NCI-H82 treated with DMSO at 0.1 percent for 48 hours (cell line): ENCODE measurements around the gene NFIA.

ENCODE experiments used
- DNase-seq: peaks from one replicate; lab custom pipeline; 2025; ENCODE audit not compliant: unreplicated experiment; lab: John Stamatoyannopoulos, UW

NFIA gene

DNA sequence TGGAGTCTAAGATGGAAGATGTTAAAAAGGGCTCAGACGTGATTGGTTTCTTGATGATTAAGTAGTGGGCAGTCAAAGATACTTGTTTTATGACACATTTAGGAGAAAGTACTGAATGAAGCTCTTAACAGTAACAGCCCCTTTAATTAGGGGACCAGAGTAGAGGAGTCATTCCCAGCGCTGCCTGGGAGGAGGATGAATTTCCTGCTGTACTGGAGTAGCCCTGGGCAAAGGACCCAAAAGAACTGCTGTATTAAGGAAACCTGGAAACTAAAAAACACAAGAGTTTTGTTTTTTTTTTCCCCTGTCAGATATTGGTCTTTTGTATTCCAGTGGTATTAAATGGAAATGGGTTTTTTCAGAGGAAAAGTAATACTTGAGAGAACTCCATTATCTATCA, 126.5 kb downstream of the NFIA start:
- no peak for DNase-seq

DNA sequence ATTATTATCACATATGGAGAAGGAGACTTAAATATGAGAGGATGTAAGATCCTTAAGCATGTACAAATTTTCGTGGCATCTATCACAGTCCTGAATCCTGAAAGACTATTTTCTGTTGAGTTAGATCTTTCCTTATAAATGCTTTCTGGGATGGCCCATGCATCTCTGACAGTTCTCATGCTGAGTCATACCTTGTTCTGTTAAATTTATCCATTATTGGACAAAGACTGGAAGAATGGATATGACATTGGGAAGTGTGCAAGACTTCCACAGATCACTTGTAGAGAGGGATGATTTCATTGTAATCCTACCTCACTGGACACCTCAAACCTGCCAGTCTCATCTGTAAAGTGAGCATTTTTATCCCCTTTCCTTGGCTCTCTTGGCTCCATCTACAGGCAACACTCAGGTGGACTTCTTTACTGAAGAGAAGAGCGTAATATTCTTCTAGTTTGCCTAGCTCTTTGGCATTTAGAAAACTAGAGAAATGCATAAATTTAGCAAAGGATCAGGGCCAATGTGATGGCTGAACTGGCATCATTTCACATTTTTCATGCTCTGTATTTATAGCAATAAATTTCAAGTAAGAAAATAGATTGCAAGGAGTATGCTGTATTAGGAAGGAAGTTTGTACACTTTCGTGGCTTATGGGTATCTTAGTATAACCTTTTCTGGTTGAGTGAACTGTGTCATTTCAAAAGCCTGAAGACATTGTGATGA, 128.2 kb downstream of the NFIA start:
- no peak for DNase-seq

DNA sequence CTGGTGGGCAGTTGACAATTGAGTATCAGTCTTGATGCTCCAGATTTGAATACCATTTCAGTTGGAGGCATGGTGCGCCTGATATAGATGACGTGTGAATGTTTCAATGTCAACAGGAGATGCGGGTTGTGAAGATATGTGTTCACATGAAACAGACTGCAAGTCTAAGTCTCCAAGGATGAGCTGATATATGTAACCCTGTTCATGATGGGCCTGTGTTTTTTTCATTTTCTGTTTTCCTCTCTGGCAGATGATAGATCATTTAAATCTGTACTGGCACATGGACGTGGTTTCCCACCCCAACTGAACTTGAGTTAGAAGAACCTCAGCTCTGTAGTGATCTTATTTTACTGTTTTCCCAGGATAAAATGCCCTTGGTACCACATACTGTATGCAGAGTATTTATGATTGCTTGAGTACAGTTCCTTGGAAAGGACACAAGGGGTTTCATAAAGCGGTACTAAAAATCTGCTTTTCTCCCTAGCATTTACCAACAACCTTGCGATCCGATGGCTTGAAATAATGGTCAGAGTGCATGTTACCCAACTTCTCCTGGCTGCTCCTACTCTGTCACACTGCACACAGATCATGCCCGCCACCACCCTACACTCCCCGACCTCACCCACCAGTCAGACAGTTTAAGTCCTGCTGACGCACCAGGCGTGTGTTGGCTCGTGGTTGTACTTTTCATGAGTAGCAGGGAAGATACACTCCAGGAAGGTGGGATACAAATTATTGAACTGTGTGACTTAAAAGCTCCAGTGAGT, 131.1 kb downstream of the NFIA start:
- no peak for DNase-seq

DNA sequence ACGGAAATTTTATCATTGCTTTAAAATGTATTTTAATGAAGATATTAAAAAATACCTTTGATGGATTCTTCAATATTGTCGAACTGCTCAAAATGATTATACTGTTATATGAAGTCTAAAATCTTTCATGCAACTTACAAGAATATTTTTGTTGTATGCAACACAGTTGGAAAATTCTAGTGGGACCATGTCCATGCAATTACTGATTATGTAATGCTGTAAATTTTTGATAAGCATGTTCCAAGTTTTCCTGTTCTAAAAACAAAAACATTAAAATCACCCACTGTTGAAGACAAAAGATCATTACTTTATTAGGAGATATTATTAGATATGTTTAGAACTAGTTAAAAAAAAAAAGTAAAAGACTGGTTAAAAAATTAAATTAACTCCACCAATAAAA, 132.8 kb downstream of the NFIA start:
- no peak for DNase-seq

DNA sequence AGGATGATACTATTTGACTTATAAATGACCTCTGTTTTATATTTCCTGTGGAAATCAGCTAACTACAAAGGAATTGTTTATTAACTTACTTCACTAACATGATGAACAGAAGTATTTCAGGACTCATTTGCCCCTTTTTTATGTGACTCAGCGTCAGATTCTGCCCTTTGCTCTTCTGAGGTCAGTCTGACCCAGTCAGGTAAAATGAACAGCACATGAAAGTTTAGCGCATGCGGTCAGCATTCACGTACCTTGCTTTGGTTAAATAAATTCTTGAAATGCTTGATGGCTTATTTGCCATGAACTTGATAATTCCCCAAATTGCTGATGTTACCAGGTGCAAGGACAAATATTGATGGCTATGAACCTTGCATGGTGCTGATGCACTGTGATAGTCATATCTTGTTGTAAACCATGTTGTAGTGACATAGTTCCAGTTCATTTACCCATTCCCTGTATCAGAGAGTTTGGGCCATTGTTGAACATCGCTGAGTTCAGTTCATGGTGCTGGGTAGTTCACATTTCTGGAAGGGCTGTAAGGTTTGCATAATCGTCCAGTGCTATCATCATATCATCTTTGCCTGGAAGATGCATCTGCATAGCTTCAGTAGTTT, 133.4 kb downstream of the NFIA start:
- no peak for DNase-seq

DNA sequence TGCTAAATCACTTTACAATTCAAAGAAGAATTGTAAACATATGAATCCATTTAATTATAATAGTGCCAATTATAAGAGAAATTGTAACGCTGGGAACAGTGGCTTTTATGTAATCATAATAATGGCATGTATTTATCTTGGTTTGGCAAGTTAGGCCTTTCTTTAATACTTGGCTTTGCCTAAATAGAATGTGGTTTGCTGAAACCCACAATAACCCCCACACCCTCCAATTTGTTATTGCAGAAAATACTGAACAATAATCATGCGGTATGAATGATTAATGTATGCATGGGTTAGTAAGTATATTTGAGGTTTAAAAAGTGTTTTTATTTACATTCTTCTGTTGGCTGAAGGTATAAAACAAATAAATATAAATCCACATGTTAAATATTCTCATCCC, 138.2 kb downstream of the NFIA start:
- DNase-seq = no peak

DNA sequence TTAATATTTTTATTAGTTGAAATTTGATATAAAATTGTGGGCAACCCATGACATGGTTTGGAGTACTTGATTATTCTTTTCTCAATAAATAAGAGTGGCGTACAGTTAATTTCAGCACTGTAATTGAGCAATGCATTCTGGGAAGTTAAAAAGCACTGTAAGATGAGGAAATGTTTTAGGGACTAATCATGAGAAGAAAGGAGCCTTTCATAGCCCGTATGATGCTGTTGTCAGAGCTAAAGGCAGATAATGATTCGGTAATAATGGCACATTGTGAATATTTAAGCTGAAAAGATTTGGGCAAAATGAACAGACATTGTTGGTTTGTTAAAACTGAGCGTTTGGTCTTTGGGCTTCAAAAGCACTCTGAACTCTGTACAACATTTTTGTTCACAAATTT, 139.3 kb downstream of the NFIA start:
- DNase-seq = no peak

DNA sequence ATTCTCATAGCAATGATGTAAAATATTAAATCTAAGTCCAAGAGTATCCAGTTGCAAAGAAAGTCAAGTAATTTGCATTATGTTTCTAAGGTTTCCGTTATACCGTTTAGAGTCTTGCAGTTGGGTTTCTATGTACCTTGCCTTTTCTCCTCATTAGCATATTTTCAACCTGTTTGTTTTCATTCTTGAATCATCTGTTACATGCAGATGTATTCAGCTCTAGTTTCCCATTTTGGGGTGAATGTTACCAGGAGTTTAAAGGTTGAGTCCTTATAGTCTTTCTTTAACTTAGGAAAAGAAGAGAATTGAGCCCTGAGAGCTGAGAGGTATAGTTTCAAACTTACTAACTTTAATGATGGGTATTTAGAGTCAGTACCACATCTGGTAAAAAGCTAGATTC, 139.9 kb downstream of the NFIA start:
- DNase-seq = no peak

DNA sequence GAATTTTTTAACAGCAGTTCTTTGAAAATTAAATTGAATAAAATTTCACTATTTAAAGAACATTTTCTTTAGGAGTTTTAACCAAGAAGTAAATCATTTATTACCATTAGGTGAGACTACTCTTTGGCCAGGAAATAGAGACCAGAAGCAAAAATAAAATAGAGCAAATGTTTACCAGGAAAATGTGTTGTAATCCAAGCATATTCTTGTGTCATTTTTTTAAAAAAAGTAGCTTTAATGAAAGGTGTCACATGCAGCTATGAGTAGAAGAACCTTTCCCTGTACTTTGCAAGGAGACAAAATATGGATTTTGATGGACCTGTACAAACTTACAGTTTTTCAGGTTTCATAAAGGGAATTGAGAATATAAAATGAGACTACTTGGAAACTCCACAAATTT, 140.8 kb downstream of the NFIA start:
- DNase-seq = no peak

DNA sequence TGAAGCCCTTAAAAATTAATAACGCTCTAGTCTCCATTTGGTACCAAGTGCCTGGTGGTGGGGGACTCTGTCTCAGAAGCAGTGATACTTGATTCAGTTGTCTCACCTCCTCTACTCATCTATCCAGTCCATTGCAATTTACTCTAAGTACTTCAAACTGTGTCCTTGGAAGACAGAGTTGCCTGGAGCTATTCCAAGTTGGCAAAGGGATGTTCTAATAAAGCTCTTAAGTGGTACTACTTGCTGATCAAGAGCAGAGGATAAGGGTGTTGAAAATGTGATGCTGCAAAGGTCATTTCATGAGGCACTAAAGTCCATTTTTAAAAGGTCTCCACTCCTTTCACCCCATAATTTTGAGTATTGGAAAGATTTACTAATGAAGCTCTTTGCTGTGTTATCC, 142.2 kb downstream of the NFIA start:
- no peak for DNase-seq

DNA sequence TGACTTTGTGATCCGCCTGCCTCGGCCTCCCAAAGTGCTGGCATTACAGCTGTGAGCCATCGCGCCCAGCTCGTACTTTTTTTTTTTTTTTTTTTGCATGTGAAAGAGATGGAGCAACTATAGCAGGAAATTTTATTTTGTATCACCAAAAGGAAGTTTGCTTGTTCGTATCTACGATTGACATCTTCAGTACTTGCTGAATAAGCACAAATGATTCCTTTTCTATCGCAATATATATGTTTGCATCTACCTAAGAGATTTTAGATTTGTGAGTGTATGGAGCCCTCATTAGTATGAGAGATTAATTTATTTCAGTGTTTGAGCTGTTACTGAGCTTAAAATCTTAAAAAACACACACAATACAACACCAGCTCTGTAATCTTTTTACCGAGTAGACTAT, 143.1 kb downstream of the NFIA start:
- DNase-seq = no peak

DNA sequence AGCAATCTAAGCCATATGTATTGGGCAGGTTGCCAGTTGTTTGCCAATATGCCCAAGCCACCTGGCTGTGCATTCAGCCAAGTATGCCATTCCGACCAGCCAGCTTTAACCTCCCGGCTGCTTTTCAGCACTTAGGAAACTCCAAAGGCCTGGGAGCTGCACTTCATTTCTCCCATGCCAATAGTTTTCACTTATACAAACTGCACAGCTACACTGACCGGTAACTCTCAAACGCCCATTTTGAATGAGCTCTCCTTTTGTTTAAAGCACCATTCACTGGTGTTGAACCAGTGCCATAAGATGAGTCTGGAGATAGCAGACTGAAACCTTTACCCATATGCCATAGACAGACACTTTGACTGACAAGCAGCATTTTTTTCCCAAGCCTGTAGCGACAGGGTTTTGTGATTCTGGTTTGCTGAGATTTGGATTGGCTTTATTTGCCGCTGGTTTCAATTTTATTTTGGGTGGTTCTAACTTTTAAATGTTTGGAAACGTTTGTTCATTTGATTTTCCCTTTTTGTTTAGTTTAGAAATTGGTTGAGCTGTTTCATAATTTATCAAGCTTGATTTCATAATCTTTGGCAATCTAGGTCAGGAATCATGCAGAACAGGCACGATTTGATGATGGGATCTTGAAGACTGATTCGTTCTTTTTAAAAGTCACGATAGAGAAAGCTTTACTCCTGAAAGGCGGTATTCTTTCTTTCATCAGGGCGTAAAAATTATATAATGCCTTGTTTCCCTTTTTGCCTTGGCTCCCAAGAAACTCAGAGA, 144.6 kb downstream of the NFIA start:
- no peak for DNase-seq

DNA sequence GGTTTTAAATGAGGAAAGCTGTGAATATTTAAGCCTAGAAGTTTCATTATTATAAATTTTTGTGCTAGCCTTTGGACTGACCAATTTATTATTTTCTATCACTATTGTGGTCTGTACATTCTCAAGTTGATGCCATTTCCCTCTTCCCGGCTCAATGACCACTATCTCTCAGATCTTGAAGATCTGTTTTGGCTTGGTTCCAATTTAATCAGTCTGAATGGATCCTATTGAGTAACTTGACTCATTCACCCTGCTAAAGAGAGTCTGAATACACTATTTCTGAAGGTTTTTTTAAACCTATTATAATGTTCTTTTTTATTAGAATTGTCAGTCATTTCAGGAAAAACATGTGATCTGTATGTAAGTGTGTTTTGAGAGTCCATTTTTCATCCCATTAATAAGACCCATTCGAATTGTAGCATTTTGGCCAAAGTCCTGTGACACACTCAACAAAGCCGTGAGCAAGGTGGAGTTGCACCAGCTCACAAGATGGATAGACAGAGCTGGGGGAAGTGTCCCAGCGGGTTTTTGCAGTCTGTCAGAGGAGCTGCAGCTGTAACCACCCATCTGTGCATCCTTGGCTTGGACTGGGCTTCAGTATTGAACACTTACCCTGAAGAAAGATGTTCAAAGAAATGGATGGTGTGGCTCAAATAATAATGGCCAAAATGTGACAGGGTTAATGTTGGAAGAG, 145.6 kb downstream of the NFIA start:
- no peak for DNase-seq

DNA sequence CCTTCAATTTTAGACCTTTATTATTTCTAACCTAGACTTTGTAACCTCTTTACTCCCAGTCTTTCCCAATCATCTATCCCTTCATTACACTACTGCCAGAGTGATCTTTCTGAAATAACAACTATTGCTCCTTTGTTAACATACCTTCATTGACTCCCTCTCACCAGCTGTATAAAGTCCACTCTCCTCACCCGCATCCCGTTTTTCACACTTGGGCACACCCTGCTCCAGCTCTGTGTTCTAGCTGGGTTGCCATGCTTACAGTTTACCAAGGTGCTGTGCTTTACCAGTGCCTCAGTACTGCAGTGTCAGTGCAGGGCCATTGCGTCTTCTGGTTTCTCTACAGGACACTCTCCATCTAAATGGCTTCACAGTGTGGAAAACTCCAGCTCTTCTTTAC, 148.2 kb downstream of the NFIA start:
- no peak for DNase-seq

DNA sequence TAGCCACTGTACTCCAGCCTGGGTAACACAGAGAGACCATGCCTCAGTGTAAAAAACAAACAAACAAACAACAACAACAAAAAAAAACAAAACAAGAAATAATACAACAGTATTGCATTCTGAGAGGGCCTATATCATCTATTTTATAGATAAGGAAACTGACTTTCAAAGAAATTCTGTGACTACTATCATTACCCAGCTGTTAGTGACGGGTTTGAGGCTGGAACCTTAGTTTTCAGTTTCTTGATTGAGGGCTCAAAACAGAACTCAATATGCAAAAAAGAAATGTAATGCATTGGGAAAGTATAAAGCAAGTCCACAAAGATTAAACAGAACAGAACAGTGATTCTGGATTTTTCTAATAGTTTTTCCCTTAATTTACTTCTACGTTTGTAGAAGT, 149.4 kb downstream of the NFIA start:
- DNase-seq = no peak

DNA sequence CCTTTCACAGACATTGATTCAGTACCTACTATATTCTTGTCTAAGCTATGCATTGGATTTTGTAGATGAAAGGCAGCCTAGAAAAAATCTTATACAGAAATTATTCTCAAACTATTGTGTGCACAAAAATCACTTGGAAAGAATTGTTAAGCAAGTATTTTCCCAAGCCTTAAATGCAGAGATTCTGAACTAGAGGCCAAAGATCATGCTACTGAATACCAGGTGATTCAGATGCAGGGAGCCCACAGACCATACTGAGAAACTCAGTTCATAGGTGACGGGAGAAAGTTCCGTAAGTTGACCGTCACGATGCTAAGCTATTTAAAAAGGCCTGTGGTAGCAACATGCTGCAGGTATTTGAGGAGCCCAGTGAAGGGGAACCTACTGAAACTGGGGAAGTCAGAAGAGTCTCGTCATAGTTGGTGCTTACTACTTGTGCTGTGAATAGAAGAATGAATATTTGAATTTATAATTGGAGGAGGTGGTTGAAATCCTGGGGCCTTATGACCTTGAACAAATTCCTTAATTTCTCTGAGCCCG, 150.8 kb downstream of the NFIA start:
- no peak for DNase-seq

DNA sequence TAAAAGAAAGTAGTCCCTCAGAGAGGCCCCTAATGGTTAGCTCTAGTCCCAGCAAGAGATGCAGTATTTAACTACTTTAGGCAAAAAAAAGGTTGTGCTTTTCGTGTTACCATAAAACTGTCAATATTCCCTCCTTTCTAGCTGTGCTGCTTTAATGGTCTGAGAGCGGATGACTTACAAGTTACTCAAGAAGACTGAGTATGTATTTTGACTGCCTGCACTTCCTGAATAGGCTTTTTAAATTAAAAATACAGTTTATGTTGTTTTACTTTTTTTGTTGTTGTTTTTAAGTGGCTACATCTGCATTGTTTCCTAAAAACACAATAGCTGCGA, 152.2 kb downstream of the NFIA start:
- DNase-seq = no peak

DNA sequence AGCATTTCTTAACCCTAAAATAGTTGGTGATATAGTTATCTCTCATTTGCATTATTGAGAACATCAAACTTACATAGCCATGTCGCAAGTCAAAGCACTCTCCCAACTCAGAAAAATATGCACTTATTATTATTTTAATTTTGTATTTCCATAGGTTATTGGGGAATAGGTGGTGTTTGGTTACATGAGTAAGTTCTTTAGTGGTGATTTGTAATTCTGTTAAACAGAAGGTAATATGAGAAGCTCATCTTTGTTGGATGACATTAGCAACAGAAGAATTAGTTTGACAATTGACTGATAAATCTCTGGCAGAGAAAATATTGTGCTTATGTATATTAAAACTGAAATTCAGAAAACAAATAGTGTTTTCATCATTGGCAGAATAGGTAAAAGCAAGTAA, 154.8 kb downstream of the NFIA start:
- no peak for DNase-seq

DNA sequence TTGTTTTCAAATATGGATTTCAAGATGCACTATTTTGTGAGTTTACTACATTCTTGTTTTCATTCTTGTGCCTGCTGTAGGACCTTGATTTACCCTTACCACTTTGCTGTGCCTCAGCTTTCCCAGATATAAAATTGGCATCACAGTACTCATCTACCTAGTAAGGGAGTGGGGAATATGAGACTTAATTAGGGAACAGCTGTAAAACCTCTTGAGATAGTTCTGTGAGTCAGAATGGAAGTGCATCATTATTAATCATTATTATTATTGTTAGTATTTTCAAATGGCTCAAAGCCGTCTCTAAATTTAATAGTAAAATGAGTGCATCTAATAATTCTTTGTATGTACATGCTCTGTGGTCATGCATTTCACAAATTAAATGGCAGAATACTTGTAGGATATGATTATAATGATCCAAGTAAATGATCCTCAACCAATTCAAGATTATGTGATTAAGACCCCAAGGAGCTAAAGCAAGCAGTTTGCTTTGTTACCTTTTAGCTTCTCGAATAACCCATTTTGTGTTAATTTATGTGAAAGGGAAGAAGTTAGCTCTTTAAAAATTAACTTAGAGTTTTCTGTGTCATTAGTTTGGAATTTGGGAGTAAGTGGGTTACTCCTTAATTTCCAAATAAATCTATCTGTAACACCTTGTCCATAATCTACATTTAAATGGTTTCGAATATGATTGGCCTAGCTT, 155.4 kb downstream of the NFIA start:
- no peak for DNase-seq

DNA sequence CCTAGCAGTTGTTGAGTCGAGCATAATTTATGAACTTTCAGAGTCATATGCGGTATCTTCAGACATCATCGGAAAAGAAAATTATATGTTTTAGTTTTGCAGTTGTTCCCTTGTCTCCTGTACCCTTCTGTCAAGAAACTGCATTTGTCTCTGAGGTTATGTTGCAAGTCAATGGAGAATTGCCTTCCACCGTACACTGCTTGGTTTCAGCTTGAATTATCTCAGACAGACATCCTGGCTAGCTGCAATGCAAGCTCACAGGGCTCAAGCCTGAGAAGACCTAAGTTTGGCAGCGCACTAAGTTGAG, 156.0 kb downstream of the NFIA start:
- DNase-seq = no peak

DNA sequence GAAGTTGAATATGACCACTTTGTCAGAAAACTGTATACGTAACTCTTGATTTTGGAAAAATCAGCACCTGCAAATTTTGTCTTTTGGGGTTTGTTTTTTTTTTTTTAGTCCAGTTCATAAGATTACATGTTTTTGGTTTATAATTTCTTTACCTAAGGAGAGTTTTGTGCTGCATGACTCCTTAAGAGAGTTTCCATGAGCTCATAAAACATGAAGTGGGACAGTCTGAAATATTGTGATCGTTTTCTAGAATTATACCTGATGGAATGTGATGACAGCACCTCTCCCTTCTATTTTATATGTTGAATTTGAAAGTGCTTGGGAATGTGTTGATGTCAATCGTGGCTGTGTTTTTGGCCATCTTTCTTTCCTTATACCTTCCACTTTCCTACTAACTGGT, 158.5 kb downstream of the NFIA start:
- DNase-seq = no peak
